ENCODE results near the gene BACH2. TPM values are rescaled to one million over a fixed set of nuclear protein-coding genes. Genes with fewer than 3 reads are reported as not detected.

Gene BACH2
- total and polyA plus RNA-seq, 2 experiments from 2014 or later = 1.6 to 5.7 TPM

GRCh38 chr6:90319979-90320685 is 23.5 kb upstream of the BACH2 start:
- Mint-ChIP-seq H3K27ac (no peak overlapping the region), H3K4me3 (no peak overlapping the region), H3K9me3 (no peaks in the 10 kb centered on the region), H3K36me3 (ENCODE audit: low read depth) (no peaks in the 10 kb centered on the region), H3K4me1 (no peaks in the 10 kb centered on the region), H3K27me3 (ENCODE audit: insufficient read depth, low read depth, poor library complexity) (no peaks in the 10 kb centered on the region)
- no peak for TF ChIP-seq EZH2 (IDR thresholded peaks at IDR 0.05; ENCODE audit: low read depth, unreplicated experiment)
- TF ChIP-seq CTCF (conservative IDR thresholded peaks at IDR 0.05; ENCODE audit: low read depth in 2 of 2) = no peak
- TF ChIP-seq ZNF462 (CRISPR knock-in tag; IDR thresholded peaks at IDR 0.05) = no peak
- TF ChIP-seq EZH2phosphoT487 (IDR thresholded peaks at IDR 0.05; ENCODE audit: unreplicated experiment) = no peak
- no peak for TF ChIP-seq CREB1 (CRISPR knock-in tag; IDR thresholded peaks at IDR 0.05; ENCODE audit: low read depth)
- no peak for TF ChIP-seq ZNF114 (CRISPR knock-in tag; IDR thresholded peaks at IDR 0.05)
- TF ChIP-seq POLR2AphosphoS5 (IDR thresholded peaks at IDR 0.05; ENCODE audit: low read depth) = no peak
- no peak for TF ChIP-seq REST (IDR thresholded peaks at IDR 0.05; ENCODE audit: unreplicated experiment)
- TF ChIP-seq JUNB (IDR thresholded peaks at IDR 0.05; ENCODE audit: unreplicated experiment) = no peak
- H3K4me1 ChIP-seq (ENCODE audit: insufficient read depth) = no peaks in the 10 kb centered on the region
- H3K27me3 ChIP-seq (ENCODE audit: insufficient read depth) = no peaks in the 10 kb centered on the region
- H3K27ac ChIP-seq (ENCODE audit: low read depth) = no peak overlapping the region
- 0 out of 2 replicates have a peak, but pooled peaks cover 3% of the 10 kb centered on the region for H3K9me2 ChIP-seq (ENCODE audit: insufficient read depth)
- ATAC-seq (no peak), DNase-seq (ENCODE audit: low spot score) (no peak)
- no peak overlapping the region for H3K4me2 ChIP-seq
- H4K20me1 ChIP-seq (replicated peaks; ENCODE audit: insufficient read depth) = no peaks in the 10 kb centered on the region
- no peak overlapping the region for H3K4me3 ChIP-seq
- H3F3A ChIP-seq (replicated peaks; ENCODE audit: low read depth) = no peaks in the 10 kb centered on the region
- H3K36me3 ChIP-seq (ENCODE audit: insufficient read depth) = no peaks in the 10 kb centered on the region
- no peaks in the 10 kb centered on the region for H3K79me2 ChIP-seq (replicated peaks; ENCODE audit: insufficient read depth)
- no peak overlapping the region for H2AFZ ChIP-seq

Data from GM23338 (cell line).